Testis (tissue), 2 donors: ENCODE results near the gene CEP290.

Source experiments
- CTCF ChIP-seq, 3 experiments: fragments of 450-650 bp in 2 of 3; fragments of 200-600 bp in 1 of 3; sonication (generic) in 1 of 3; IDR thresholded peaks; one replicate each; pipeline ENCODE4 v1.5.1; 2016 to 2019; ENCODE audit warnings: antibody characterized with exemption in 3 of 3, mild to moderate bottlenecking in 2 of 3, moderate library complexity in 1 of 3
- POLR2A ChIP-seq: fragments of 450-650 bp; IDR thresholded peaks from one replicate; pipeline ENCODE4 v1.6.1; 2017; ENCODE audit warnings: antibody characterized with exemption, mild to moderate bottlenecking, moderate library complexity

- no peak for TF ChIP-seq POLR2A
- no peak for TF ChIP-seq CTCF (IDR thresholded peaks at IDR 0.05)
Measured at GRCh38 chr12:88187571-88187970, 45.7 kb upstream of the CEP290 start.
